HepG2 (cell line): ENCODE measurements around the gene TRIM4. TPM values are rescaled to one million over a fixed set of nuclear protein-coding genes. Genes with fewer than 3 reads are reported as not detected.

ENCODE experiments used
- DNMT1 ChIP-seq: sonication (generic); formaldehyde crosslinking; IDR thresholded peaks from 2 replicates; pipeline ENCODE4 v1.5.1; 2020; ENCODE audit warnings: mild to moderate bottlenecking, missing genetic modification reagents
- E2F5 ChIP-seq: sonication (generic); formaldehyde crosslinking; conservative IDR thresholded peaks from 2 replicates; pipeline ENCODE4 v1.4.0; 2020; ENCODE audit warnings: missing genetic modification reagents
- EED ChIP-seq: sonication (generic); formaldehyde crosslinking; IDR thresholded peaks from 2 replicates; pipeline ENCODE4 v1.5.0; 2020; ENCODE audit warnings: mild to moderate bottlenecking, missing genetic modification reagents
- ELF4 ChIP-seq: sonication (generic); formaldehyde crosslinking; IDR thresholded peaks from 2 replicates; pipeline ENCODE4 v1.5.0; 2020; ENCODE audit warnings: missing genetic modification reagents, mild to moderate bottlenecking, moderate library complexity, borderline replicate concordance
- ETV5 ChIP-seq: IDR thresholded peaks from 2 replicates; pipeline ENCODE4 v1.6.1; 2018; ENCODE audit warnings: missing biosample characterization, missing genetic modification reagents, inconsistent platforms, borderline replicate concordance
- FOXA3 ChIP-seq: IDR thresholded peaks from 2 replicates; pipeline ENCODE4 v1.6.1; 2016; ENCODE audit warnings: missing genetic modification reagents, missing compliant biosample characterization
- ISX ChIP-seq: sonication (generic); formaldehyde crosslinking; conservative IDR thresholded peaks from 2 replicates; pipeline ENCODE4 v1.5.0; 2020; ENCODE audit warnings: missing genetic modification reagents
- KLF15 ChIP-seq: sonication (generic); formaldehyde crosslinking; IDR thresholded peaks from 2 replicates; pipeline ENCODE4 v1.8.1; 2023; ENCODE audit warnings: borderline replicate concordance, mild to moderate bottlenecking, inconsistent platforms, missing genetic modification reagents, mixed read lengths
- MBNL3 ChIP-seq: fragments of 250-450 bp; sonication (Bioruptor Pico); conservative IDR thresholded peaks from 2 replicates; pipeline ENCODE4 v1.8.0; 2022; ENCODE audit warnings: mild to moderate bottlenecking, inconsistent platforms
- NRL ChIP-seq: sonication (generic); formaldehyde crosslinking; IDR thresholded peaks from 2 replicates; pipeline ENCODE4 v1.5.0; 2020; ENCODE audit warnings: missing genetic modification reagents, mild to moderate bottlenecking, moderate library complexity, borderline replicate concordance
- PBX2 ChIP-seq: IDR thresholded peaks from 2 replicates; pipeline ENCODE4 v1.6.1; 2016; ENCODE audit warnings: control low read depth
- RBAK ChIP-seq: sonication (generic); formaldehyde crosslinking; IDR thresholded peaks from 2 replicates; pipeline ENCODE4 v1.5.1; 2020; ENCODE audit warnings: mild to moderate bottlenecking, missing genetic modification reagents
- RFX1 ChIP-seq: fragments of 450-650 bp; IDR thresholded peaks from 2 replicates; pipeline ENCODE4 v1.6.1; 2017
- RXRB ChIP-seq: IDR thresholded peaks from 2 replicates; pipeline ENCODE4 v1.6.1; 2016; ENCODE audit warnings: borderline replicate concordance, missing genetic modification reagents, missing compliant biosample characterization
- SKI ChIP-seq: fragments of 450-650 bp; IDR thresholded peaks from one replicate; pipeline ENCODE4 v1.6.1; 2018; ENCODE audit warnings: mild to moderate bottlenecking; ENCODE audit not compliant: partially characterized antibody
- SNAI1 ChIP-seq: sonication (generic); formaldehyde crosslinking; IDR thresholded peaks from 2 replicates; pipeline ENCODE4 v1.5.0; 2020; ENCODE audit warnings: mild to moderate bottlenecking, missing genetic modification reagents, borderline replicate concordance
- XBP1 ChIP-seq: sonication (generic); formaldehyde crosslinking; IDR thresholded peaks from 2 replicates; pipeline ENCODE4 v1.5.0; 2020; ENCODE audit warnings: missing genetic modification reagents
- ZFX ChIP-seq: sonication (generic); formaldehyde crosslinking; IDR thresholded peaks from 2 replicates; pipeline ENCODE4 v1.4.0; 2020; ENCODE audit warnings: mild to moderate bottlenecking, low read depth, missing genetic modification reagents, moderate library complexity
- ZNF121 ChIP-seq: sonication (generic); formaldehyde crosslinking; IDR thresholded peaks from 2 replicates; pipeline ENCODE4 v1.5.0; 2020; ENCODE audit warnings: mild to moderate bottlenecking, missing genetic modification reagents
- ZNF136 ChIP-seq: sonication (generic); formaldehyde crosslinking; IDR thresholded peaks from 2 replicates; pipeline ENCODE4 v1.8.1; 2022; ENCODE audit warnings: low read depth, mild to moderate bottlenecking, moderate library complexity, missing genetic modification reagents
- ZNF235 ChIP-seq: sonication (generic); formaldehyde crosslinking; IDR thresholded peaks from 2 replicates; pipeline ENCODE4 v1.8.1; 2023; ENCODE audit warnings: mild to moderate bottlenecking, missing genetic modification reagents, borderline replicate concordance
- ZNF280B ChIP-seq: sonication (generic); formaldehyde crosslinking; IDR thresholded peaks from 2 replicates; pipeline ENCODE4 v1.5.0; 2020; ENCODE audit warnings: missing genetic modification reagents, mild to moderate bottlenecking, borderline replicate concordance
- ZNF598 ChIP-seq: sonication (generic); formaldehyde crosslinking; IDR thresholded peaks from 2 replicates; pipeline ENCODE4 v1.5.1; 2020; ENCODE audit warnings: mild to moderate bottlenecking, missing genetic modification reagents, borderline replicate concordance
- ZNF776 ChIP-seq: sonication (generic); formaldehyde crosslinking; IDR thresholded peaks from 2 replicates; pipeline ENCODE4 v1.4.0; 2020; ENCODE audit warnings: mild to moderate bottlenecking, missing genetic modification reagents
- ZSCAN5A ChIP-seq: sonication (generic); formaldehyde crosslinking; IDR thresholded peaks from 2 replicates; pipeline ENCODE4 v1.8.0; 2022; ENCODE audit warnings: mild to moderate bottlenecking, missing genetic modification reagents, borderline replicate concordance
- polyA plus RNA-seq, 8 experiments: library from polyadenylated mRNA; depleted of rRNA in 3 of 8; stranded (reverse) in 7 of 8; unstranded in 1 of 8; fragments of >200 nt; fragmentation: Illumina TruSeq in 4 of 8; extraction: Trizol in 4 of 8; gene quantifications; 2 replicates each; pipeline versions ENCODE4 v1.2.1 to v1.2.3, GENCODE V29; 2011 to 2016; ENCODE audit warnings: low read depth in 4 of 8, missing spikeins in 1 of 8, mixed read lengths in 1 of 8; ENCODE audit not compliant: insufficient read depth in 1 of 8
- total RNA-seq, 5 experiments: library from RNA; depleted of rRNA; stranded (reverse); fragments of >200 nt; fragmentation: Illumina TruSeq; extraction: Trizol; gene quantifications; 2 replicates each; pipeline ENCODE4 v1.2.3, GENCODE V29; 2016; ENCODE audit warnings: low read depth in 1 of 5

TRIM4 gene
- total and polyA plus RNA-seq, 2 of the 13 experiments (the other 11 are each of a cell fraction or from before 2014, with no cell fraction given), result 17.6 to 21.7 TPM

- TF ChIP-seq E2F5 (CRISPR knock-in tag) (no peak), ISX (0 out of 2 replicates have a peak, but pooled peaks have one; percentile 76), MBNL3 (no peak), ZNF776 (CRISPR knock-in tag) (peak; percentile 92; the same call in 1 of the 2 replicates), RFX1 (no peak), ZNF598 (CRISPR knock-in tag) (peak; percentile 92; the same call in 1 of the 2 replicates), ZNF280B (CRISPR knock-in tag) (peak; percentile 60; the same call in 1 of the 2 replicates), KLF15 (CRISPR knock-in tag) (0 out of 2 replicates have a peak, but pooled peaks have one; percentile 48), SNAI1 (peak; percentile 73; the same call in 1 of the 2 replicates), FOXA3 (CRISPR knock-in tag) (peak; percentile 25; the same call in 1 of the 2 replicates), ETV5 (CRISPR knock-in tag) (peak; percentile 81), XBP1 (CRISPR knock-in tag) (no peak), SKI (peak; percentile 19), EED (CRISPR knock-in tag) (peak; percentile 97), ZFX (CRISPR knock-in tag) (peak; percentile 97), ZSCAN5A (CRISPR knock-in tag) (no peak), ELF4 (CRISPR knock-in tag) (peak; percentile 97), ZNF235 (peak; percentile 2; the same call in 1 of the 2 replicates), RBAK (peak; percentile 61; the same call in 1 of the 2 replicates), ZNF121 (peak; percentile 60), ZNF136 (CRISPR knock-in tag) (0 out of 2 replicates have a peak, but pooled peaks have one; percentile 6), NRL (CRISPR knock-in tag) (peak; percentile 85), PBX2 (peak; percentile 46; the same call in 1 of the 2 replicates), DNMT1 (CRISPR knock-in tag) (peak; percentile 92), RXRB (peak; percentile 49; the same call in 1 of the 2 replicates)
These were observed at the start of gene TRIM4 (continued) for GRCh38 chr7:99918959-99919813.
